GM12865 (cell line): ENCODE data around the gene LYZL4.

Source experiments
- DNase-seq: peaks from one replicate; pipeline ENCODE4 v3.0.0; 2010; ENCODE audit warnings: low read depth
- H3K4me3 ChIP-seq: 2 replicates; pipeline ENCODE4 v1.5.1; 2011; ENCODE audit warnings: mild to moderate bottlenecking, low read depth, low read length, control low read depth
- CTCF ChIP-seq: IDR thresholded peaks from 2 replicates; pipeline ENCODE4 v1.5.1; 2011; ENCODE audit warnings: low read length, control low read depth, low read depth, inconsistent platforms; ENCODE audit not compliant: insufficient read depth; ENCODE audit errors: missing control alignments

Gene LYZL4

GRCh38 chr3:42412526-42413155, 2.2 kb upstream of the LYZL4 start:
- no peak overlapping the region for H3K4me3 ChIP-seq
- TF ChIP-seq CTCF: no peak
- no peak for DNase-seq

GRCh38 chr3:42411429-42411828, 1.0 kb upstream of the LYZL4 start:
- no peak for DNase-seq
- H3K4me3 ChIP-seq: no peak overlapping the region
- no peak for TF ChIP-seq CTCF

GRCh38 chr3:42408156-42408555, 2.3 kb downstream of the LYZL4 start:
- DNase-seq: no peak
- TF ChIP-seq CTCF: no peak
- H3K4me3 ChIP-seq: no peak overlapping the region

GRCh38 chr3:42406727-42407450, 3.5 kb downstream of the LYZL4 start:
- no peak overlapping the region for H3K4me3 ChIP-seq
- TF ChIP-seq CTCF: no peak
- DNase-seq: no peak

- H3K4me3 ChIP-seq: no peak overlapping the region
- no peak for DNase-seq
- no peak for TF ChIP-seq CTCF
Observed at GRCh38 chr3:42405857-42406256, 4.6 kb downstream of the LYZL4 start.

GRCh38 chr3:42403737-42404136, 6.7 kb downstream of the LYZL4 start:
- H3K4me3 ChIP-seq: no peak overlapping the region
- no peak for DNase-seq
- TF ChIP-seq CTCF: no peak

- no peak overlapping the region for H3K4me3 ChIP-seq
- TF ChIP-seq CTCF: no peak
- DNase-seq: no peak
Observed at GRCh38 chr3:42402394-42403096, 7.9 kb downstream of the LYZL4 start.
